IMR-90 (cell line): Measurements from ENCODE around the gene KIF25. TPM values are rescaled to one million over a fixed set of nuclear protein-coding genes. Genes with fewer than 3 reads are reported as not detected.

Experiments used
- ATAC-seq: fragments of 200-7000 bp; cut with Tn5 transposase; 2 replicates; pipeline ENCODE4 v1.9.1; 2020; ENCODE audit warnings: low read depth, mild to moderate bottlenecking, moderate library complexity
- BruUV-seq: library from RNA; stranded (reverse); fragments of 400-500 nt; replicated peaks from 2 replicates; lab custom pipeline; 2021; lab: Mats Ljungman, UMichigan
- CTCF ChIA-PET: fragments of 300-600 bp; formaldehyde crosslinking; extraction: SDS; loops from one replicate; lab custom pipeline; 2021; ENCODE audit warnings: antibody characterized with exemption; lab: Yijun Ruan, JAX
- POLR2A ChIA-PET: fragments of 300-600 bp; sonication (Branson Sonifier 250); formaldehyde crosslinking; loops from one replicate; lab custom pipeline; 2022; ENCODE audit warnings: antibody characterized with exemption; ENCODE audit not compliant: unreplicated experiment; lab: Charles Lee
- DNase-seq: peaks from one replicate; pipeline ENCODE4 v3.0.0; 2013
- H2AFZ ChIP-seq: replicated peaks from 2 replicates; pipeline ENCODE3; 2013; ENCODE audit warnings: low read length, mild to moderate bottlenecking; ENCODE audit not compliant: poor library complexity
- H2AK5ac ChIP-seq: 2 replicates; pipeline ENCODE4 v1.6.1; 2013; ENCODE audit warnings: low read depth, low read length, inconsistent platforms
- H2AK9ac ChIP-seq: replicated peaks from 2 replicates; pipeline ENCODE3; 2013; ENCODE audit warnings: mild to moderate bottlenecking, low read depth, low read length, moderate library complexity; ENCODE audit not compliant: poor library complexity
- H2BK120ac ChIP-seq: 2 replicates; pipeline ENCODE4 v1.6.1; 2013; ENCODE audit warnings: low read depth, low read length, inconsistent platforms
- H2BK15ac ChIP-seq: 3 replicates; pipeline ENCODE4 v1.6.1; 2013; ENCODE audit warnings: low read depth, low read length, inconsistent platforms
- H2BK20ac ChIP-seq: 2 replicates; pipeline ENCODE4 v1.6.1; 2013; ENCODE audit warnings: low read depth, mild to moderate bottlenecking, inconsistent platforms, low read length, moderate library complexity
- H2BK5ac ChIP-seq: 2 replicates; pipeline ENCODE4 v1.6.1; 2013; ENCODE audit warnings: mild to moderate bottlenecking, low read depth, low read length, inconsistent platforms; ENCODE audit not compliant: poor library complexity, severe bottlenecking
- H3K14ac ChIP-seq: replicated peaks from 2 replicates; pipeline ENCODE4 v1.6.1; 2013; ENCODE audit warnings: low read depth, low read length, inconsistent platforms
- H3K18ac ChIP-seq: 2 replicates; pipeline ENCODE4 v1.6.1; 2013; ENCODE audit warnings: low read depth, low read length, control low read depth
- H3K23ac ChIP-seq: 2 replicates; pipeline ENCODE4 v1.6.1; 2013; ENCODE audit warnings: low read depth, low read length, inconsistent platforms
- H3K27ac ChIP-seq: 2 replicates; pipeline ENCODE4 v1.5.1; 2013; ENCODE audit warnings: mild to moderate bottlenecking, control low read depth, low read length; ENCODE audit not compliant: insufficient read depth
- H3K27me3 ChIP-seq: 2 replicates; pipeline ENCODE4 v1.6.1; 2013; ENCODE audit warnings: low read length; ENCODE audit not compliant: control insufficient read depth, insufficient read depth
- H3K36me3 ChIP-seq: 2 replicates; pipeline ENCODE4 v1.6.1; 2013; ENCODE audit warnings: low read length, mixed read lengths; ENCODE audit not compliant: control insufficient read depth, insufficient read depth
- H3K4ac ChIP-seq: 2 replicates; pipeline ENCODE4 v1.6.1; 2013; ENCODE audit warnings: low read depth, low read length, inconsistent platforms
- H3K4me1 ChIP-seq: 2 replicates; pipeline ENCODE4 v1.6.1; 2013; ENCODE audit warnings: low read length, mixed read lengths; ENCODE audit not compliant: control insufficient read depth, insufficient read depth
- H3K4me2 ChIP-seq: 2 replicates; pipeline ENCODE4 v1.6.1; 2013; ENCODE audit warnings: low read depth, mild to moderate bottlenecking, control low read depth, low read length, moderate library complexity
- H3K4me3 ChIP-seq: 2 replicates; pipeline ENCODE4 v1.5.1; 2013; ENCODE audit warnings: low read depth, mild to moderate bottlenecking, control low read depth, low read length, moderate library complexity; ENCODE audit not compliant: insufficient read depth
- H3K56ac ChIP-seq: 2 replicates; pipeline ENCODE4 v1.6.1; 2013; ENCODE audit warnings: low read length, inconsistent platforms; ENCODE audit not compliant: insufficient read depth; ENCODE audit errors: extremely low read depth
- H3K79me1 ChIP-seq, 2 experiments: 2 replicates each; pipeline ENCODE4 v1.6.1; 2013; ENCODE audit warnings: low read length in 2 of 2, inconsistent platforms in 1 of 2, low read depth in 1 of 2
- H3K9ac ChIP-seq: 2 replicates; pipeline ENCODE4 v1.6.1; 2013; ENCODE audit warnings: low read depth, low read length, control low read depth
- H3K9me1 ChIP-seq: 2 replicates; pipeline ENCODE4 v1.6.1; 2013; ENCODE audit warnings: low read length, inconsistent platforms; ENCODE audit not compliant: insufficient read depth
- H3K9me3 ChIP-seq: 2 replicates; pipeline ENCODE4 v1.6.1; 2013; ENCODE audit warnings: low read length; ENCODE audit not compliant: control insufficient read depth, insufficient read depth
- H4K20me1 ChIP-seq: 2 replicates; pipeline ENCODE4 v1.6.1; 2013; ENCODE audit warnings: low read length, inconsistent platforms; ENCODE audit not compliant: insufficient read depth
- H4K5ac ChIP-seq: 2 replicates; pipeline ENCODE4 v1.6.1; 2013; ENCODE audit warnings: mild to moderate bottlenecking, low read depth, low read length, control low read depth
- H4K8ac ChIP-seq, 2 experiments: 2 replicates each; pipeline ENCODE4 v1.6.1; 2013; ENCODE audit warnings: low read depth in 2 of 2, low read length in 2 of 2, control low read depth in 1 of 2, inconsistent platforms in 1 of 2
- H4K91ac ChIP-seq: 2 replicates; pipeline ENCODE4 v1.6.1; 2013; ENCODE audit warnings: low read depth, low read length, inconsistent platforms; ENCODE audit not compliant: insufficient read depth
- CTCF ChIP-seq: conservative IDR thresholded peaks from 2 replicates; pipeline ENCODE4 v1.5.1; 2012; ENCODE audit warnings: mild to moderate bottlenecking, low read depth, low read length, improper control_type of control experiment
- ELK1 ChIP-seq: fragments of 150-350 bp; IDR thresholded peaks from 2 replicates; pipeline ENCODE4 v1.6.1; 2016; ENCODE audit warnings: low read depth, mild to moderate bottlenecking, low read length, moderate library complexity, borderline replicate concordance
- MAFK ChIP-seq: IDR thresholded peaks from 2 replicates; pipeline ENCODE4 v1.6.1; 2012; ENCODE audit warnings: low read depth, low read length, improper control_type of control experiment
- MAZ ChIP-seq: IDR thresholded peaks from 2 replicates; pipeline ENCODE4 v1.6.1; 2012; ENCODE audit warnings: low read depth, mild to moderate bottlenecking, low read length, improper control_type of control experiment, moderate library complexity, borderline replicate concordance
- RAD21 ChIP-seq: IDR thresholded peaks from 2 replicates; pipeline ENCODE4 v1.6.1; 2012; ENCODE audit warnings: low read length, improper control_type of control experiment
- RCOR1 ChIP-seq: IDR thresholded peaks from 2 replicates; pipeline ENCODE4 v1.6.1; 2012; ENCODE audit warnings: mild to moderate bottlenecking, low read length, improper control_type of control experiment; ENCODE audit not compliant: insufficient replicate concordance
- USF2 ChIP-seq: fragments of 150-350 bp; IDR thresholded peaks from 2 replicates; pipeline ENCODE4 v1.6.1; 2017; ENCODE audit warnings: mild to moderate bottlenecking, antibody characterized with exemption, low read length, low read depth
- WGBS, 2 experiments: methylation state at CpG; one replicate each; pipeline versions ENCODE4 v1.1.5 to v1.1.7; 2013; ENCODE audit warnings: missing lambda C conversion rate in 2 of 2; ENCODE audit not compliant: insufficient read length in 1 of 2; ENCODE audit errors: extremely low coverage in 2 of 2; 5-methylcytosine and 5-hydroxymethylcytosine counted together
- dilution Hi-C: fragments of 300-500 bp; cut with HindIII; formaldehyde crosslinking; loops from one replicate; pipeline ENCODE4 v1.14.3; 2018; ENCODE audit warnings: low sequenced_read_pairs; ENCODE audit not compliant: unreplicated experiment
- in situ Hi-C: fragments of 300-500 bp; cut with MboI; formaldehyde crosslinking; loops from 3 replicates; pipeline ENCODE4 v1.14.3; 2019; ENCODE audit warnings: low sequenced_read_pairs, inconsistent platforms, mixed read lengths
- intact Hi-C: fragments of 100-400 bp; cut with micrococcal nuclease; formaldehyde crosslinking; loops from 2 replicates; pipeline ENCODE4 v1.10.0; 2022
- polyA plus RNA-seq, 3 experiments: library from polyadenylated mRNA; depleted of rRNA; stranded (reverse); fragments of >200 nt; gene quantifications; 2 replicates each; pipeline ENCODE4 v1.2.3, GENCODE V29; 2012; ENCODE audit warnings: low replicate concordance in 1 of 3
- total RNA-seq: library from RNA; depleted of rRNA; stranded (reverse); fragments of >200 nt; gene quantifications from 2 replicates; pipeline ENCODE4 v1.2.3, GENCODE V29; 2012

Gene KIF25
- total and polyA plus RNA-seq, 2 of the 4 experiments (the other 2 are of a cell fraction), result not detected

- TF ChIP-seq MAFK, result no peak
These were observed 90.1 kb downstream of the KIF25 start (continued) for GRCh38 chr6:168087436-168088160.

- ATAC-seq (peak; percentile 99), DNase-seq (peak; percentile 74)
- no peak overlapping the region; the same call in 1 of the 2 replicates for H3K4ac ChIP-seq
- H3K9me1 ChIP-seq, result no peaks in the 10 kb centered on the region
- H4K20me1 ChIP-seq, result no peaks in the 10 kb centered on the region; the same call in 1 of the 2 replicates
- POLR2A ChIA-PET, result no interaction called here
- no peaks in the 10 kb centered on the region for H3K79me1 ChIP-seq
- CTCF ChIA-PET, result no interaction called here
- H4K5ac ChIP-seq, result no peak overlapping the region; the same call in 1 of the 2 replicates
- no peak overlapping the region for H3K23ac ChIP-seq
- H2AK5ac ChIP-seq, result peak overlapping the region; percentile 67; the same call in 1 of the 2 replicates
- peak overlapping the region; percentile 41 for H2AFZ ChIP-seq
- H3K27me3 ChIP-seq, result peaks cover 3% of the 10 kb centered on the region; the same call in 1 of the 2 replicates
- BruUV-seq, result no TSS peak
- H2BK15ac ChIP-seq, result no peak overlapping the region
- H2BK5ac ChIP-seq, result no peak overlapping the region
- H3K9me3 ChIP-seq, result no peaks in the 10 kb centered on the region
- no peak overlapping the region for H4K91ac ChIP-seq
- H3K4me3 ChIP-seq, result no peak overlapping the region
- H3K18ac ChIP-seq, result peak overlapping the region; percentile 32; the same call in 1 of the 2 replicates
- in situ Hi-C loops (no loop called here), intact Hi-C loops (loop anchor here (2.0 kb wide), 2 partner anchors 44 to 82 kb away; no protein-coding TSS in a partner anchor), dilution Hi-C loops (no loop called here)
- no peak overlapping the region for H2BK20ac ChIP-seq
- H3K27ac ChIP-seq, result peak overlapping the region; percentile 48; the same call in 1 of the 2 replicates
- peaks cover 15% of the 10 kb centered on the region; the same call in 1 of the 2 replicates for H3K4me1 ChIP-seq
- peak overlapping the region; percentile 37; the same call in 1 of the 2 replicates for H3K4me2 ChIP-seq
- no peak overlapping the region for H2BK120ac ChIP-seq
- no peak overlapping the region for H3K56ac ChIP-seq
- TF ChIP-seq USF2 (no peak), CTCF (no peak), MAZ (peak; percentile 28; the same call in 1 of the 2 replicates), RAD21 (no peak), ELK1 (no peak), RCOR1 (no peak)
- WGBS, 2 experiments, result 23% methylated on average over 7 of the region's 20 CpGs; no CpG with 5 or more reads in 1 of the 2 experiments
- H4K8ac ChIP-seq, result no peak overlapping the region
- H2AK9ac ChIP-seq, result no peak overlapping the region
- H3K14ac ChIP-seq, result no peak overlapping the region
- no peak overlapping the region for H3K9ac ChIP-seq
- H3K36me3 ChIP-seq, result no peaks in the 10 kb centered on the region
These were observed 90.9 kb downstream of the KIF25 start for GRCh38 chr6:168088161-168089053.
